Activated CD8-positive, alpha-beta memory T cell treated with anti-CD3 and anti-CD28 coated beads, Interleukin-2, amount 50 U/mL, for 1 hour (primary cell): Measurements from ENCODE around the gene ARF1.

ENCODE experiments used
- DNase-seq: peaks from one replicate; pipeline ENCODE4 v3.0.0-alpha.2; 2020; ENCODE audit errors: extremely low read depth

ARF1 gene

GRCh38 chr1:228082214-228082917 is at the start of gene ARF1:
Gene ARF1, plus strand, starts transcription at chr1:228082708. Its CDS starts 14,407 bp downstream, at chr1:228097115.
- DNase-seq: peak; percentile 76

- DNase-seq: no peak
These were observed 49.1 kb upstream of the ARF1 start for GRCh38 chr1:228033376-228033775.

- DNase-seq: no peak
These were observed 47.3 kb upstream of the ARF1 start for GRCh38 chr1:228034954-228035837.

GRCh38 chr1:228035844-228036243 is 46.7 kb upstream of the ARF1 start:
- no peak for DNase-seq

GRCh38 chr1:228036701-228037231 is 45.7 kb upstream of the ARF1 start:
- no peak for DNase-seq

GRCh38 chr1:228037401-228038386 is 44.8 kb upstream of the ARF1 start:
- no peak for DNase-seq

- DNase-seq: no peak
These were observed 44.0 kb upstream of the ARF1 start for GRCh38 chr1:228038387-228039005.

GRCh38 chr1:228039006-228039903 is 43.3 kb upstream of the ARF1 start:
- no peak for DNase-seq

GRCh38 chr1:228039986-228040385 is 42.5 kb upstream of the ARF1 start:
- DNase-seq: no peak

GRCh38 chr1:228041316-228041715 is 41.2 kb upstream of the ARF1 start:
- no peak for DNase-seq

GRCh38 chr1:228042508-228042907 is 40.0 kb upstream of the ARF1 start:
- no peak for DNase-seq

GRCh38 chr1:228043281-228043848 is 39.1 kb upstream of the ARF1 start:
- DNase-seq: no peak

GRCh38 chr1:228044961-228045360 is 37.5 kb upstream of the ARF1 start:
- DNase-seq: no peak

- DNase-seq: no peak
These were observed 37.1 kb upstream of the ARF1 start for GRCh38 chr1:228045405-228045804.

- DNase-seq: no peak
These were observed 36.6 kb upstream of the ARF1 start for GRCh38 chr1:228045871-228046270.

- no peak for DNase-seq
These were observed 35.9 kb upstream of the ARF1 start for GRCh38 chr1:228046421-228047182.

- no peak for DNase-seq
These were observed 35.4 kb upstream of the ARF1 start for GRCh38 chr1:228047183-228047466.

- DNase-seq: no peak
These were observed 34.4 kb upstream of the ARF1 start for GRCh38 chr1:228048120-228048519.

GRCh38 chr1:228048659-228049298 is 33.7 kb upstream of the ARF1 start:
- no peak for DNase-seq
